Endothelial cell of umbilical vein (primary cell): ENCODE results near the gene CLIP2.

ENCODE experiments used
- CTCF ChIP-seq, 2 donors: IDR thresholded peaks; 1 replicate in 1 of 2; 2 replicates in 1 of 2; pipeline ENCODE4 v1.5.1; 2011; ENCODE audit warnings: low read length in 2 of 2, mild to moderate bottlenecking in 2 of 2, moderate library complexity in 2 of 2, control low read depth in 1 of 2, inconsistent platforms in 1 of 2, low read depth in 1 of 2; ENCODE audit not compliant: insufficient read depth in 1 of 2; ENCODE audit errors: extremely low read depth in 1 of 2
- EZH2 ChIP-seq: IDR thresholded peaks from 2 replicates; pipeline ENCODE4 v1.6.1; 2012; ENCODE audit warnings: borderline replicate concordance, low read depth, mild to moderate bottlenecking, moderate library complexity, low read length, inconsistent platforms; ENCODE audit not compliant: severe bottlenecking
- FOS ChIP-seq: IDR thresholded peaks from 2 replicates; pipeline ENCODE4 v1.6.1; 2011; ENCODE audit warnings: mild to moderate bottlenecking, low read length, moderate library complexity, borderline replicate concordance; ENCODE audit not compliant: insufficient read depth
- JUN ChIP-seq: IDR thresholded peaks from 2 replicates; pipeline ENCODE4 v1.6.1; 2011; ENCODE audit warnings: borderline replicate concordance, low read depth; ENCODE audit not compliant: insufficient read length, insufficient read depth
- MYC ChIP-seq: IDR thresholded peaks from one replicate; pipeline ENCODE4 v1.6.1; 2011; ENCODE audit warnings: mild to moderate bottlenecking, low read depth, low read length
- POLR2A ChIP-seq: IDR thresholded peaks from 2 replicates; pipeline ENCODE4 v1.6.1; 2012; ENCODE audit warnings: low read depth, mild to moderate bottlenecking, control low read depth, low read length
- POLR2AphosphoS5 ChIP-seq: IDR thresholded peaks from 2 replicates; pipeline ENCODE4 v1.6.1; 2012; ENCODE audit warnings: low read depth, mild to moderate bottlenecking, control low read depth, low read length, moderate library complexity; ENCODE audit not compliant: insufficient read depth
- TF ChIP-seq, protein P1 (sequence below): IDR thresholded peaks from 2 replicates; pipeline ENCODE4 v1.6.1; 2011; ENCODE audit not compliant: insufficient read depth, insufficient read length

DNA sequence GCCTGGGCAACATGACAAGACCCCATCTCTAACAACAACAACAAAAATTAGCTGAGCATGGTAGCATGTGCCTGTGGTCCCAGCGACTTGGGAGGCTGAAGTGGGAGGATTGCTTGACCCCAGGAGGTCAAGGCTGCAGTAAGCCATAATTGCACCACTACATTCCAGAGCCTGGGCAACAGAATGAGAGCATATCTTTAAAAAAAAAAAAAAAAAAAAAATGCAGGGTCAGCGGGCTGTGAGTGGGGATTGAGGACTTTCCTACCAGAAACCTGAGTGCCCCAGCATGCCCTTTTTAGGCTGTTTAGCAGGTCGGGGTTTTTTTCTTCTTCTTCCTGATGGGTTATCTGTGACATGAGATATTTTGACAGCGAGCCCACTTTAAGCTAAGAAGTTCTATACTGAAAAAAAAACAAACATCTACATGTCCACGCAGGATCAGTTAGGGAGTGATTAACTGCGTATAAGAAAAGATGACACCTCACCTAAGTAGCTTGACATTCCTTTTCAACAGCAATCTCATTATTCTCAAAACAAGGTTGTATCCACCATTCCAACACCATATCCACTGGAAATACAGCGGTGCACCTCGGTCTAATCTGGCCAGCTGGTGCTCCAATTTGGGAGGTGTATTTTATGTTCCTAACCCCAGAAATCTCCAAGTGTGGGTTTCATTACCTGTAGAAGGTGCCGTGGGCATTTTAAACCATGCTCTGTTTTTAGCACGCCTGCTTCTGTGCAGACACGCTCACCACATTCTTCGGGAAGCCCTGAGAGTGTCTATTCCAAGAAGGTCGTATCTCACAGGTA lies 21.2 kb upstream of the CLIP2 start:
- TF ChIP-seq POLR2A (no peak), CTCF (IDR thresholded peaks at IDR 0.05; ENCODE audit: extremely low read depth in 1 of 2, insufficient read depth in 1 of 2, low read depth in 1 of 2, low read length in 2 of 2) (no peak), JUN (no peak), POLR2AphosphoS5 (no peak), EZH2 (no peak), FOS (no peak), MYC (no peak)
- TF ChIP-seq, protein P1, sequence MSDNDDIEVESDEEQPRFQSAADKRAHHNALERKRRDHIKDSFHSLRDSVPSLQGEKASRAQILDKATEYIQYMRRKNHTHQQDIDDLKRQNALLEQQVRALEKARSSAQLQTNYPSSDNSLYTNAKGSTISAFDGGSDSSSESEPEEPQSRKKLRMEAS: no peak
